Breast epithelium (tissue), 4 donors: ENCODE data around the gene NUDT14. TPM values are rescaled to one million over a fixed set of nuclear protein-coding genes. Genes with fewer than 3 reads are reported as not detected.

Source experiments
- DNase-seq, 2 donors: peaks; one replicate each; pipeline ENCODE4 v3.0.0-alpha.2; 2019; ENCODE audit warnings: low spot score in 2 of 2
- H3K27ac ChIP-seq, 2 donors: fragments of 200-600 bp; sonication (generic) in 1 of 2; one replicate each; pipeline ENCODE4 v1.5.1; 2016 to 2019; ENCODE audit warnings: mild to moderate bottlenecking in 1 of 2
- H3K27me3 ChIP-seq, 2 donors: fragments of 200-600 bp; sonication (generic) in 1 of 2; one replicate each; pipeline versions ENCODE4 v1.5.1 to v1.6.0; 2017 to 2019; ENCODE audit warnings: control low read depth in 1 of 2, mild to moderate bottlenecking in 1 of 2
- H3K36me3 ChIP-seq: fragments of 200-600 bp; one replicate; pipeline ENCODE4 v1.5.1; 2019
- H3K4me1 ChIP-seq, 2 donors: fragments of 200-600 bp; sonication (generic); one replicate each; pipeline ENCODE4 v1.5.1; 2016 to 2019; ENCODE audit warnings: control low read depth in 1 of 2
- H3K4me3 ChIP-seq, 3 donors: fragments of 200-600 bp; sonication (generic); 1 replicate in 2 of 3; 2 replicates in 1 of 3; pipeline ENCODE4 v1.5.1; 2016 to 2019; ENCODE audit warnings: mild to moderate bottlenecking in 3 of 3, moderate library complexity in 2 of 3
- H3K9me3 ChIP-seq, 2 donors: fragments of 200-600 bp; sonication (generic) in 1 of 2; one replicate each; pipeline ENCODE4 v1.5.1; 2016 to 2019; ENCODE audit warnings: control low read depth in 1 of 2
- POLR2A ChIP-seq: fragments of 450-650 bp; IDR thresholded peaks from one replicate; pipeline ENCODE4 v1.6.1; 2016; ENCODE audit warnings: antibody characterized with exemption, mild to moderate bottlenecking, moderate library complexity
- POLR2AphosphoS5 ChIP-seq, 3 donors: sonication (generic); formaldehyde crosslinking; IDR thresholded peaks; one replicate each; pipeline ENCODE4 v1.6.1; 2017; ENCODE audit warnings: antibody characterized with exemption in 3 of 3
- intact Hi-C: fragments of 100-400 bp; cut with DNase I; formaldehyde crosslinking; loops from one replicate; pipeline ENCODE4 v1.15.1; 2023; ENCODE audit warnings: low total_unique reads
- total RNA-seq, 3 donors: library from RNA; depleted of rRNA; stranded (reverse); fragments of >200 nt; gene quantifications; one replicate each; pipeline ENCODE4 v1.1.0, GENCODE V29; 2016
- TF ChIP-seq, protein P1 (sequence below), 3 donors: fragments of 450-650 bp; IDR thresholded peaks; one replicate each; pipeline ENCODE4 v1.5.1; 2016 to 2017; ENCODE audit warnings: antibody characterized with exemption in 3 of 3, mild to moderate bottlenecking in 3 of 3, moderate library complexity in 3 of 3

NUDT14 gene
- total RNA-seq, 3 donors from 2014 or later, result 13.6 to 14.9 (median 14.1) TPM

DNA sequence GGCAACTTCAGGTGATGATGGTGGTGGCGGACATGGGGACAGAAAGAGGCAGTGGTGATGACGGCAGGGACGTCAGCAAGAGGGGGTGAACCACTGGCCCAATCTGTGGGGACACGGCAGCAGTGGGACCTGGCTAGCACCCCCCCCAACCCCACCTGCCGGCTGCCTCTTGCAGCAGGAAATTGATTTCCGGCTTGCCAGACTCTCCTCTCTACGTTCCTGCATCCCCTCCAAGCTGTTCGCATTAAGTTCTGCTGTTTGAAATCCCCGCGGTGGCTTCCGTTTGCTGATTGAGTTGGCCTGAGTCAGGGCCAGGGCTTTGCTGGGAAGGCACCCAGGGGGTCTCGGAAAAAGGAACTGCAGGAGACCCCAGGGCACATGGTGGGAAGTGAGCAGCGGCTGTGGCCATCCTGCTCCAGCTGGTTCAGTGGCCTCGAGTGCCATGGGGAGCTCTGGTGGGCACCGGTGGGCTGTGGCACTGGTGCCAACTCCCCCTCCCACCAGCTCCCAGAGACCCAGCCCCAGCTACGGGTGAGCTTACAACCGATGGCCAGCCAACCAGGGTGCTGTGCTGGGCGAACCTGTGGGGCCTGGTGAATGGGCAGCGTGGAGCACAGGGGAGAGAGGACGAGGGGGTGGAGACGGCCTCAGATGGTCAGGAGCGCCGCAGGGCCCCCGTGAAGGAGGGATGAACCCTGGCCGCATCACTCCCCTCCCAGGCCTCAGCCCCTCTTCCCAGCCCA, 14.6 kb upstream of the NUDT14 start:
- intact Hi-C loops, result no loop called here
- no peaks in the 10 kb centered on the region for H3K9me3 ChIP-seq
- peaks cover 9 to 54% of the 10 kb centered on the region in 2 donors for H3K27me3 ChIP-seq
- H3K27ac ChIP-seq, result peak overlapping the region in 1 of 2 donors; percentile 63
- no peak for DNase-seq
- H3K4me1 ChIP-seq, result peaks cover 6 to 22% of the 10 kb centered on the region in 2 donors
- TF ChIP-seq, protein P1, sequence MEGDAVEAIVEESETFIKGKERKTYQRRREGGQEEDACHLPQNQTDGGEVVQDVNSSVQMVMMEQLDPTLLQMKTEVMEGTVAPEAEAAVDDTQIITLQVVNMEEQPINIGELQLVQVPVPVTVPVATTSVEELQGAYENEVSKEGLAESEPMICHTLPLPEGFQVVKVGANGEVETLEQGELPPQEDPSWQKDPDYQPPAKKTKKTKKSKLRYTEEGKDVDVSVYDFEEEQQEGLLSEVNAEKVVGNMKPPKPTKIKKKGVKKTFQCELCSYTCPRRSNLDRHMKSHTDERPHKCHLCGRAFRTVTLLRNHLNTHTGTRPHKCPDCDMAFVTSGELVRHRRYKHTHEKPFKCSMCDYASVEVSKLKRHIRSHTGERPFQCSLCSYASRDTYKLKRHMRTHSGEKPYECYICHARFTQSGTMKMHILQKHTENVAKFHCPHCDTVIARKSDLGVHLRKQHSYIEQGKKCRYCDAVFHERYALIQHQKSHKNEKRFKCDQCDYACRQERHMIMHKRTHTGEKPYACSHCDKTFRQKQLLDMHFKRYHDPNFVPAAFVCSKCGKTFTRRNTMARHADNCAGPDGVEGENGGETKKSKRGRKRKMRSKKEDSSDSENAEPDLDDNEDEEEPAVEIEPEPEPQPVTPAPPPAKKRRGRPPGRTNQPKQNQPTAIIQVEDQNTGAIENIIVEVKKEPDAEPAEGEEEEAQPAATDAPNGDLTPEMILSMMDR (IDR thresholded peaks at IDR 0.05), result no peak
- TF ChIP-seq POLR2AphosphoS5 (IDR thresholded peaks at IDR 0.05) (no peak), POLR2A (no peak)
- no peaks in the 10 kb centered on the region for H3K36me3 ChIP-seq
- peak overlapping the region in 1 of 3 donors; percentile 63 for H3K4me3 ChIP-seq

DNA sequence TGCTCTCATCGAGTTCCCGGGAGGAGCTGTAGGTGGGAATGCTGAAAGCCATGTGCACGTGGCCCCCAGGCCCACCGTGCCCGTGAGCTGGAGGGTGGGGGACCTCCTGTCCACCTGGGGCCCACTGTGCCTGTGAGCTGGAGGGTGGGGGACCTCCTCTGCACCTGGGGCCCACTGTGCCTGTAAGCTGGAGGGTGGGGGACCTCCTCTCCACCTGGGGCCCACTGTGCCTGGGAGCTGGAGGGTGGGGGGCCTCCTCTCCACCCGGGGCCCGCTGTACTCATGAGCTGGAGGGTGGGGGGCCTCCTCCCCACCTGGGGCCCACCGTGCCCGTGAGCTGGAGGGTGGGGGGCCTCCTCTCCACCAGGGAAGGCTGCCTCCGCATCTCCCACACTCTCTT, 13.9 kb upstream of the NUDT14 start:
- peaks cover 6 to 22% of the 10 kb centered on the region in 2 donors for H3K4me1 ChIP-seq

GRCh38 chr14:105193916-105194782, 13.0 kb upstream of the NUDT14 start:
- H3K27ac ChIP-seq, result peak overlapping the region in 1 of 2 donors; percentile 27
- H3K4me1 ChIP-seq, result peaks cover 6 to 22% of the 10 kb centered on the region in 2 donors
- H3K9me3 ChIP-seq, result no peaks in the 10 kb centered on the region
- DNase-seq, result no peak
- no peak overlapping the region for H3K4me3 ChIP-seq
- peaks cover 9 to 43% of the 10 kb centered on the region in 2 donors for H3K27me3 ChIP-seq
- no peaks in the 10 kb centered on the region for H3K36me3 ChIP-seq
- intact Hi-C loops, result no loop called here
- TF ChIP-seq, protein P1 (IDR thresholded peaks at IDR 0.05), result no peak
- TF ChIP-seq POLR2AphosphoS5 (IDR thresholded peaks at IDR 0.05) (no peak), POLR2A (no peak)

More for the DNA sequence above, 13.9 kb upstream of the NUDT14 start:
- H3K9me3 ChIP-seq, result no peaks in the 10 kb centered on the region
- peak overlapping the region in 1 of 2 donors; percentile 7 for H3K27ac ChIP-seq
- H3K27me3 ChIP-seq, result peaks cover 9 to 49% of the 10 kb centered on the region in 2 donors
- intact Hi-C loops, result no loop called here
- H3K4me3 ChIP-seq, result no peak overlapping the region
- TF ChIP-seq POLR2A, result no peak
- TF ChIP-seq, protein P1 (IDR thresholded peaks at IDR 0.05), result no peak
- TF ChIP-seq POLR2AphosphoS5 (IDR thresholded peaks at IDR 0.05), result no peak
- no peaks in the 10 kb centered on the region for H3K36me3 ChIP-seq
- DNase-seq, result no peak

DNA sequence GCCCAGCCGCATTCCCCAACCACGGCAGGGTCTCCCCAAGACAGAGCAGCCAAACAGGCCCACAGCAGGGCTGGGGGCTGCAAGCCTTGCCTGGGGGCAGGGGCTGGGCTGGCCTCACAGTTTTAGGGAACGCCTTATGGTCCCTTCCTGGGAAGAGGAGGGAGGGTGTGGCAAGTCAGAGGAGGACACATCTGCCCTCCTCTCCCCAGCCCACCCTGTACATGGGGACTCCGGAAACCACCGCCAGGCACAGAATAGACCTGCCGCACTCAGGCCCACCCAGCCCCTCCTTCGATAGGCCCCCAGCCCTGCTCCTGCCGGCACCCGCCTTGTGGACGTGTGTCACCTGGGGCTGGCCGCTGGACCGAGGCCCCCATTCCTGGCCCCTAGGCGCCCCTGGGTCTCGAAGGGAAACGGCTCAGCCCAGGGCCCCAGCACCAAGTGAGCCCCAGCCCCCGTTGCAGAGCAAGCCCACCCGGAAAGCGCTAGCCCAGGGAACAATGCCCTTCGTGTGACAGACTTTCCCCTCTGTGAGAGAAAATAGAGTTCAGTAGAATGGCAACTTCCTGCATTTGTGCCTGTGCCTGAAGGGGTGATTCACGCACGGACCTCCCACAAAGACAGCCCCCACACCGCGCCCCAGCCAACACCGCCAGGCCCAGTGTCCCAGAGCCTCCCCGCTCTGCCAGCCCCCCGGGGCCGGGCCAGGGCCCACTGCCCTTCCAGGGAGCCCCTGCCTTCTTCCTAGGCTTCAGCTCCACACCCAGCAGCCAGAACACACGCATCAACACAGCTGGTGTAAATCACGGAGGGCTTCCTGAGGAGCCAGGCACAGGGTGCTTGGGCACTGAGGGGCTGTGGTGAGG, 12.0 kb upstream of the NUDT14 start:
- Histone ChIP-seq H3K9me3 (peaks cover 0 to 6% of the 10 kb centered on the region in 2 donors), H3K36me3 (no peaks in the 10 kb centered on the region), H3K27me3 (peaks cover 9 to 38% of the 10 kb centered on the region in 2 donors), H3K27ac (peak overlapping the region in 1 of 2 donors; percentile 55), H3K4me3 (peak overlapping the region in 1 of 3 donors; percentile 25), H3K4me1 (peaks cover 6 to 22% of the 10 kb centered on the region in 2 donors)
- DNase-seq, result no peak
- TF ChIP-seq POLR2A (no peak), POLR2AphosphoS5 (IDR thresholded peaks at IDR 0.05) (no peak)
- TF ChIP-seq, protein P1 (IDR thresholded peaks at IDR 0.05), result no peak
- intact Hi-C loops, result no loop called here
